CD4-positive, CD25-positive, alpha-beta regulatory T cell (primary cell): ENCODE data around the gene PHF10. TPM values are rescaled to one million over a fixed set of nuclear protein-coding genes. Genes with fewer than 3 reads are reported as not detected.
A peak's percentile ranks its signal among the peaks of the same experiment; 100 is the strongest.

Experiments
- ATAC-seq, 2 donors: fragments of 150-1000 bp; cut with Tn5 transposase; one replicate each; pipeline ENCODE4 v1.10.0; 2021; ENCODE audit warnings: low read depth in 2 of 2, moderate number of reproducible peaks in 2 of 2, moderate library complexity in 1 of 2
- DNase-seq, 3 donors: peaks; one replicate each; pipeline versions ENCODE4 v3.0.0 to v3.0.0-alpha.2; 2012 to 2022; ENCODE audit warnings: mixed read lengths in 1 of 3
- H3K27ac ChIP-seq: one replicate; pipeline ENCODE4 v1.7.0; 2013; ENCODE audit warnings: mild to moderate bottlenecking, low read length; ENCODE audit not compliant: insufficient read depth, poor library complexity, severe bottlenecking
- H3K27me3 ChIP-seq: one replicate; pipeline ENCODE4 v1.7.0; 2013; ENCODE audit warnings: low read length; ENCODE audit not compliant: control insufficient read depth, insufficient read depth
- H3K36me3 ChIP-seq: one replicate; pipeline ENCODE4 v1.7.0; 2013; ENCODE audit warnings: mild to moderate bottlenecking, low read length, moderate library complexity; ENCODE audit not compliant: control insufficient read depth, insufficient read depth
- H3K4me1 ChIP-seq: 2 replicates; pipeline ENCODE4 v1.7.0; 2013; ENCODE audit warnings: mild to moderate bottlenecking, low read length; ENCODE audit not compliant: insufficient read depth, control insufficient read depth, poor library complexity, severe bottlenecking
- H3K4me3 ChIP-seq: one replicate; pipeline ENCODE4 v1.7.0; 2013; ENCODE audit warnings: low read depth, mild to moderate bottlenecking, low read length, moderate library complexity
- H3K9me3 ChIP-seq, 2 experiments: 1 replicate in 1 of 2; 2 replicates in 1 of 2; pipeline ENCODE4 v1.7.0; 2013; ENCODE audit warnings: low read length in 2 of 2, mild to moderate bottlenecking in 1 of 2, moderate library complexity in 1 of 2; ENCODE audit not compliant: control insufficient read depth in 2 of 2
- H3K27ac Mint-ChIP-seq, 3 donors: one replicate each; pipeline ENCODE4 v1.8.0; 2020 to 2022; ENCODE audit warnings: mild to moderate bottlenecking in 3 of 3, mixed read lengths in 3 of 3, moderate library complexity in 2 of 3
- H3K27me3 Mint-ChIP-seq: one replicate; pipeline ENCODE4 v1.8.0; 2022; ENCODE audit warnings: mild to moderate bottlenecking, mixed read lengths
- H3K36me3 Mint-ChIP-seq: one replicate; pipeline ENCODE4 v1.8.0; 2020; ENCODE audit warnings: mixed read lengths
- H3K4me1 Mint-ChIP-seq, 4 donors: one replicate each; pipeline ENCODE4 v1.8.0; 2020 to 2022; ENCODE audit warnings: mixed read lengths in 4 of 4, mild to moderate bottlenecking in 1 of 4
- H3K4me3 Mint-ChIP-seq, 4 donors: one replicate each; pipeline ENCODE4 v1.8.0; 2020 to 2022; ENCODE audit warnings: mild to moderate bottlenecking in 4 of 4, mixed read lengths in 4 of 4, moderate library complexity in 3 of 4
- H3K9me3 Mint-ChIP-seq, 7 donors: one replicate each; pipeline ENCODE4 v1.8.0; 2020 to 2022; ENCODE audit warnings: mixed read lengths in 7 of 7, mild to moderate bottlenecking in 3 of 7, moderate library complexity in 2 of 7
- polyA plus RNA-seq, 4 donors: library from polyadenylated mRNA; unstranded; fragments of 300-500 nt; fragmentation: Illumina TruSeq; gene quantifications; one replicate each; pipeline ENCODE4 v1.2.3, GENCODE V29; 2021
- total RNA-seq: library from RNA; stranded (reverse); gene quantifications from one replicate; pipeline ENCODE4 v1.2.3, GENCODE V29; 2022

Gene PHF10
- total and polyA plus RNA-seq, 5 donors from 2014 or later, result 18.6 to 69.6 (median 21.6) TPM

DNA sequence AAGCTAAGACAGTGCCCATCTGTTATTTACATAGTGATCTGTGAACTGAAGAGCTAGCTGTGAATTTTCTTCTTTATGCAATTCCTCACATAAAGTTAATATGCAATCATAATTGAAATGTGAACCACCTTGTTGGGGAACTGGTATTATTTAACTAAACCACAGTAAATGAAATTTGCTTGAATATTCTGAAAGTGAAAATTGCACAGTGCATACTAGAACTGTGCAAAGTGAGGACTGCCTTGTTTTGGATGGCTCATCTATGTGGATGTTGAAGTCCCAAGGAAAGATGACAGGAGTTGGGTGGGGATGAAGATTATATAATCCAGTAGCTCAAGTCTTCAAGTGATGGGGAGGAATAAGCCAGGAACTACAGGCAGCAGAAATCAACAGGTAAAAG, 5.7 kb upstream of the PHF10 start:
- no peak for DNase-seq
- Mint-ChIP-seq H3K27ac (no peak overlapping the region), H3K9me3 (no peaks in the 10 kb centered on the region)

DNA sequence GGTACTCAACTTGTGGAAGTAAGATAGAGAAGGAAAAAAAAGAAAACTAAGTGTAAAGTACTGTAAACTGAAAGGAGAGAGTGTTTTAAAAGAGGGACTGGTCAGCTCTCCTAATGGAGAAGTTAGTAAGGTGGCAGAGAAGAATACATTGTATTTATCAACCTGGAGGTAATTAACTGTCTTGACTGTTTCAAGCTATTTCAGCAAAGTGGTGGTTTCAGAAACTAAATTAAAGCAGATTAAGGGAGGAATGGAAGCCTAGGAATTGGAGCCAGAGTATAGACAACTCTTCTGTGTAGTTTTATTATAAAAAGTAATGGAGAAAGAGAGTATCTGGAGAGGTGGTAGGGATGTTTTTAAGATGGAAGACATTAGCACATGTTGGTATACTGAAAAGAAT, 2.7 kb upstream of the PHF10 start:
- H3K36me3 ChIP-seq, result no peaks in the 10 kb centered on the region
- ATAC-seq (no peak), DNase-seq (no peak)
- no peaks in the 10 kb centered on the region for H3K9me3 ChIP-seq
- peak overlapping the region in 2 of 4 donors; percentile 2 to 83 for H3K4me3 Mint-ChIP-seq
- H3K9me3 Mint-ChIP-seq, result no peaks in the 10 kb centered on the region
- H3K27ac ChIP-seq, result no peak overlapping the region
- peaks cover 7 to 33% (median 19%) of the 10 kb centered on the region in 4 donors for H3K4me1 Mint-ChIP-seq
- peaks cover 18% of the 10 kb centered on the region for H3K4me1 ChIP-seq
- no peak overlapping the region for H3K4me3 ChIP-seq
- H3K36me3 Mint-ChIP-seq, result no peaks in the 10 kb centered on the region
- H3K27me3 Mint-ChIP-seq, result peaks cover 9% of the 10 kb centered on the region
- peaks cover 1% of the 10 kb centered on the region for H3K27me3 ChIP-seq
- peak overlapping the region in 1 of 3 donors; percentile 63 for H3K27ac Mint-ChIP-seq

More for the DNA sequence above, 5.7 kb upstream of the PHF10 start:
- ATAC-seq, result no peak
- H3K27me3 ChIP-seq, result peaks cover 1% of the 10 kb centered on the region
- H3K9me3 ChIP-seq, result no peaks in the 10 kb centered on the region
- H3K4me3 ChIP-seq, result no peak overlapping the region
- Mint-ChIP-seq H3K4me1 (peaks cover 8 to 19% (median 13%) of the 10 kb centered on the region in 4 donors), H3K36me3 (no peaks in the 10 kb centered on the region), H3K4me3 (no peak overlapping the region), H3K27me3 (peaks cover 22% of the 10 kb centered on the region)
- H3K36me3 ChIP-seq, result no peaks in the 10 kb centered on the region
- peaks cover 4% of the 10 kb centered on the region for H3K4me1 ChIP-seq
- H3K27ac ChIP-seq, result no peak overlapping the region

DNA sequence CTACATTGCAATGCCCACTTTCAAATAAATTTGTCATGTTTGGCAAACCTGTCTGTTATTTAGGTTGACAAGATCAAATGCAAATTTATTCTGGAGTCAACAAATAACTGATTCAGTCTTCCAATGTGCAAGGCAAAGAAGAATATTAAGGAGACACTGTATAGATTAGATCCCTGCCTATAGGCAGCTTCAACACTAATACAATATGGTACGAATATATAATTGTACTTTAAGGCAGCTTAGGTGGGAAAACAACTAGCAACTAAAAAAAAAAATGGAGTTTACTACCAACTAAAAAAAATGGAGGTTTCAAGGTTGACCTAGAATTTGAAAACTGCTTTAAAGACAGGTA, 1.7 kb upstream of the PHF10 start:
- Histone ChIP-seq H3K9me3 (no peaks in the 10 kb centered on the region), H3K4me3 (no peak overlapping the region), H3K27ac (no peak overlapping the region), H3K27me3 (no peaks in the 10 kb centered on the region), H3K4me1 (peaks cover 27% of the 10 kb centered on the region), H3K36me3 (no peaks in the 10 kb centered on the region)
- Mint-ChIP-seq H3K36me3 (no peaks in the 10 kb centered on the region), H3K27me3 (peaks cover 4% of the 10 kb centered on the region), H3K27ac (peak overlapping the region in 1 of 3 donors; percentile 56), H3K9me3 (no peaks in the 10 kb centered on the region), H3K4me3 (peak overlapping the region; percentile 83 to 92 (median 90)), H3K4me1 (peaks cover 13 to 42% (median 25%) of the 10 kb centered on the region in 4 donors)
- ATAC-seq, result no peak
- DNase-seq, result no peak

DNA sequence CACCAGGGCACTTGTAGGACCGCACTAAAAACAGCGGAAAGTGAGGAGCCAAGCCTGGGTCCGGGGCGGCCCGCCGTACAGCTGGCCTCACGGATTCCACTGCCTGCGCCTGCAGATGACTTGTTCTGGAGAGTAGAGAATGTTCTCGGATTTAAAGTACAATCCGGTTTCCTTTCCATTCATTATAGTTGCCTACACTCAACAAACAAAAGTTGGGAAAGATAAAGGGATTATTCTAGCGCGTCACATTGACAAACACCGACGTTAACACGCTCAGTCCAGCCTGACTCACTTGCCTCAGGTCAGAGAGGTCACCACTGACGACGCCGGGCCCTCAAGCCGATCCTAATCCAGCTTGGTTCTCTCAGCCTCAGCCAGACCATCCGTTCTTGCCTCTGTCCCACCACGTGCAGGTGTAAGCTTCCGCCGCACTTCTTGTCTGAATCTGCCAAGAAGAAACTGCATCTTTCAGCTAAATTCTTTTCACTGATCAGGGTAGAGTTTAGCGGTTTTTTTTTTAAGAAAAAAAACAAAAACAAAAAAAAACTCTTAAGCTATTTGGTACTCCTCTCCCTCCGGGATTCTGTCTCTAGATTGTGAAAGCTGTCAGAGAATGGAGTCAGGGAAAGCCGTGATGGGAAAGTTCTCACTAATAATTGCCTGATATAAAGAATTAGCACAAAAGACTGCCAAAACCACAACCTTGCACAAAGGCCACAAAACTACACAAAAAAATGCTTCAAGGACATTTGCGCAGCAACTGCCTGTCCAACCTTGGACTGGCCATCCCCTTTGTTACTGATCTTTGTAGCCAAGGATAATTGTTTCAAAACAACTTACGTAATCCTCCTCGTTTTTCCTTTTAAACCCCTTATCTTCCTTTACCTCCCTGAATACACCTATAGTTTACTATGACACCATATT, 1.1 kb upstream of the PHF10 start:
- H3K27ac ChIP-seq, result peak overlapping the region; percentile 70
- H3K9me3 Mint-ChIP-seq, result no peaks in the 10 kb centered on the region
- H3K27ac Mint-ChIP-seq, result peak overlapping the region; percentile 79 to 91 (median 85)
- ATAC-seq (no peak), DNase-seq (peak in 2 of 3 donors; percentile 9 to 20)
- H3K36me3 ChIP-seq, result no peaks in the 10 kb centered on the region
- no peaks in the 10 kb centered on the region for H3K9me3 ChIP-seq
- peaks cover 15 to 43% (median 31%) of the 10 kb centered on the region in 4 donors for H3K4me1 Mint-ChIP-seq
- peak overlapping the region; percentile 83 to 92 (median 90) for H3K4me3 Mint-ChIP-seq
- H3K36me3 Mint-ChIP-seq, result peaks cover under 1% of the 10 kb centered on the region
- no peaks in the 10 kb centered on the region for H3K27me3 ChIP-seq
- H3K4me3 ChIP-seq, result peak overlapping the region; percentile 68
- peaks cover 32% of the 10 kb centered on the region for H3K4me1 ChIP-seq
- H3K27me3 Mint-ChIP-seq, result peaks cover 4% of the 10 kb centered on the region

DNA sequence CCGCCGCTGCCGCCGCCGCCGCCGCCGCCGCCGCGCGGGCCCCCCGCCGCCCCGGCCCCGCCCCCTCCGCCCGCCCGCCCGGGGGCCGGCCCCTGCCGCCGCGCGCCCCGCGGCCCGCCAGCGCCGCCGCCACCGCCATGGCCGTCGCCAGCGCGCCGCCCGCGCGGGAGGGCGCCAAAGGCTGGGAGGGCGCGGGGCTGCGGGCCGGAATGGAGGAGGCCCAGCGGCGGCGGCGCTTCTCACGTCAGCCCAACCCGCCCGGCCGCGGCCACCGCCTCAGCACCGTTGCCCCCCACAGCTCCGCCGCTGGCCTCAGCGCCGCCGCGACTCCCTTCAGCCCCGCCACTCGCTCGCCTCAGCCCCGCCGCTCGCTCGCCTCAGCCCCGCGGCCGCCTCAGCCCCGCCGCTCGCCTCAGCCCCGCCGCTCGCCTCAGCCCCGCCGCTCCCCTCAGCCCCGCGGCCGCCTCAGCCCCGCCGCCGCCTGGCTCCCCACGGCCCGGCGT, 258 bp downstream of the PHF10 start:
- ATAC-seq (peak; percentile 45 to 48), DNase-seq (peak; percentile 38 to 48 (median 46))
- peaks cover 39% of the 10 kb centered on the region for H3K4me1 ChIP-seq
- H3K36me3 ChIP-seq, result peaks cover 4% of the 10 kb centered on the region
- no peak overlapping the region for H3K4me3 ChIP-seq
- H3K27me3 ChIP-seq, result no peaks in the 10 kb centered on the region
- H3K9me3 ChIP-seq, result no peaks in the 10 kb centered on the region
- peak overlapping the region; percentile 23 for H3K27ac ChIP-seq
- H3K4me1 Mint-ChIP-seq, result peaks cover 24 to 56% (median 43%) of the 10 kb centered on the region in 4 donors
- peaks cover 4% of the 10 kb centered on the region for H3K27me3 Mint-ChIP-seq
- H3K36me3 Mint-ChIP-seq, result peaks cover 5% of the 10 kb centered on the region
- peak overlapping the region in 2 of 4 donors; percentile 63 to 80 for H3K4me3 Mint-ChIP-seq
- no peaks in the 10 kb centered on the region for H3K9me3 Mint-ChIP-seq
- peak overlapping the region in 1 of 3 donors; percentile 44 for H3K27ac Mint-ChIP-seq

DNA sequence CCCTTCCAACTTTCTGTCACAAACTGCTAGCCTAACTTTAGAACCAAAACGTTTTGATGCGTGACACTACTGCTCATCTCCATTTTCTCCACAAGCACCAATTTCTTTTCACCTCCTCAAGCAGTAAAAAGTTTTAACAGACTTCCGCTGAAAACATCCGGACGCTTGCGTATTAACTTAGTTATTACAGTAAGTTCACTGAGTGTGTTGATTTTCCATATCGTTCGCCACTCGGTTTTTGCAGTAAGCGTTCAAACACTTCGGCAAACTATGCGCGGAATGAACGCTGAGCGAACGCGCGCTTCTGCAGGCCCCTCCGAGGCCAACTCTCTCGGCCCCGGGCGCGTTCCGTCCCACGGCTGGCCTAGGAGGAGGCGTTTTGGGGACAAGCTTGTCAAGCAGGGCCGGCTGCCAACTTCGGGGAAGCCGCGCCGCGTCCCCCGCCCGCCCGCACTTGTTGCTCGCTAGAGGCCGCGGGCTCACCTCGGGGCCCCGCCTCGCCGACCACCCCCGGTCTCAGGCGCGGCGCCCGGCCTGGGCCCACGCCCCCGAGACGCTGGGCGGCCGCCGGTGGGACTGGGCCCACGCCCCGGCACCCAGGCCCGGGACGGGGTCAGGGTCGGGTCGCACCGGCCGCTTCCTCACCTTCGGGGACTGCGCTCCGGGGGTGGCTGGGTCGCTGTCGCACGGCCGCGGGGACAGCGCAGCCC, 945 bp downstream of the PHF10 start:
- no peaks in the 10 kb centered on the region for H3K9me3 ChIP-seq
- peak overlapping the region; percentile 98 for H3K4me3 ChIP-seq
- Mint-ChIP-seq H3K4me3 (peak overlapping the region; percentile 92 to 96 (median 94)), H3K9me3 (no peaks in the 10 kb centered on the region), H3K4me1 (peaks cover 27 to 59% (median 46%) of the 10 kb centered on the region in 4 donors), H3K27ac (peak overlapping the region; percentile 93 to 99 (median 96)), H3K36me3 (peaks cover 5% of the 10 kb centered on the region), H3K27me3 (peaks cover 4% of the 10 kb centered on the region)
- peak; percentile 43 to 44 for ATAC-seq
- H3K27ac ChIP-seq, result peak overlapping the region; percentile 85
- H3K36me3 ChIP-seq, result peaks cover 4% of the 10 kb centered on the region
- peaks cover 45% of the 10 kb centered on the region for H3K4me1 ChIP-seq
- no peaks in the 10 kb centered on the region for H3K27me3 ChIP-seq
- peak; percentile 58 to 82 (median 80) for DNase-seq

DNA sequence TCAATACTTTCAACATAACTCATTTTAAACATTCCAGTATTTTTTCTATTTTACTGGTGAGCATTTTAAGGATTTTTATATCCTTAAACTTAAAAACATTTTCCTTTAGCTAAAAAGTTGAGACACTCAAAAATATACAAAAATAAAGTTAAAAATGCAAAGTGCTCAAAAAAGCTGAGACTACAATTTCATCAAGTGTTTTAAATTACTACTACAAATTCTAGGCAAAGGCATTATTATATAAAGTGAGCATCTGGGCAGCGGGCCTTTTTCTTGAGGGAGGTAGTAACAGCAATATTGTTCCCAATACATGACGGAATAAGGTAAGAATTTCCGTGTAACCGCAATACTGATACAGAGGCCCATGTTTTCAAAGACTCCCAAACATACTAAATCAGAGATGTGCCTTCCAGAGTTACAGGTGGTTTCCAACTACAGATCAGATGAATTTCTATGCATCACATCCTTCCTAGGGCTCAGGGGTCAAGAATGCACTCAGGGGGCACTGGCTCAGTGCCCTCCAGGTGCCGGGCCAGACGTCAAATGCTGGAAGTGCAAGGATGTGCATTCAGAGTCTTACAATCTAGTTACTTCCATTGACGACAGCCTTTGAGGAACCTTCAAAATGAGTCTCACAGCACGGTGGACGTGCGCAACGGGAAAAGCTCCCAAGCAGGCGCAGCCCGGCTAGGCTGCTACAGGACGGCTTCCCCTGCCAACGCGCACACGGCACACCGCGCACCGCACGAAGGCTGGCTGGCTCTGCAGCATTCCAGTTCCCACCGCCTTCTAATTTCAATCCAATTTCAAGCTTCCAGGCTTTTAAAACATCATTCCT, 1.7 kb downstream of the PHF10 start:
- Mint-ChIP-seq H3K36me3 (peaks cover 5% of the 10 kb centered on the region), H3K4me3 (peak overlapping the region; percentile 92 to 96 (median 94)), H3K27ac (peak overlapping the region; percentile 93 to 99 (median 96)), H3K27me3 (peaks cover 4% of the 10 kb centered on the region), H3K9me3 (no peaks in the 10 kb centered on the region), H3K4me1 (peaks cover 27 to 59% (median 48%) of the 10 kb centered on the region in 4 donors)
- peak overlapping the region; percentile 98 for H3K4me3 ChIP-seq
- peaks cover 4% of the 10 kb centered on the region for H3K36me3 ChIP-seq
- no peaks in the 10 kb centered on the region for H3K27me3 ChIP-seq
- no peaks in the 10 kb centered on the region for H3K9me3 ChIP-seq
- DNase-seq, result no peak
- ATAC-seq, result peak; percentile 23 to 24
- peak overlapping the region; percentile 85 for H3K27ac ChIP-seq
- peaks cover 47% of the 10 kb centered on the region for H3K4me1 ChIP-seq
